ENCODE results near the gene ADAMTS8. TPM values are rescaled to one million over a fixed set of nuclear protein-coding genes. Genes with fewer than 3 reads are reported as not detected.

The ADAMTS8 gene
- total RNA-seq, 2 donors from 2014 or later = 1.00 to 4.0 TPM

GRCh38 chr11:130380778-130381177, 47.6 kb downstream of the ADAMTS8 start:
- H3K9me3 ChIP-seq (ENCODE audit: control insufficient read depth, low read length) = peaks cover 8% of the 10 kb centered on the region
- Mint-ChIP-seq H3K36me3 (ENCODE audit: low read depth) (no peaks in the 10 kb centered on the region), H3K4me1 (peaks cover 36% of the 10 kb centered on the region), H3K27ac (no peak overlapping the region), H3K27me3 (ENCODE audit: insufficient read depth) (no peaks in the 10 kb centered on the region), H3K9me3 (no peaks in the 10 kb centered on the region), H3K4me3 (no peak overlapping the region)
- no peak for DNase-seq
- H3K36me3 ChIP-seq (ENCODE audit: control insufficient read depth, insufficient read depth, low read length) = no peaks in the 10 kb centered on the region
- no peak for TF ChIP-seq CTCF (conservative IDR thresholded peaks at IDR 0.05)
- 92 to 97% methylated on average over 5 of the region's 5 CpGs for WGBS, 2 experiments (ENCODE audit: insufficient coverage in 1 of 2, insufficient read length in 1 of 2)
- H3K27ac ChIP-seq (ENCODE audit: low read depth, low read length) = no peak overlapping the region
- peaks cover 6% of the 10 kb centered on the region for H3K4me1 ChIP-seq (ENCODE audit: control insufficient read depth, insufficient read depth, low read length)
- H3K27me3 ChIP-seq (ENCODE audit: control insufficient read depth, insufficient read depth, low read length, poor library complexity, severe bottlenecking) = no peaks in the 10 kb centered on the region
- no peak overlapping the region for H3K9ac ChIP-seq (ENCODE audit: extremely low read depth, low read length, poor library complexity, severe bottlenecking)
- no peak overlapping the region for H3K4me3 ChIP-seq (ENCODE audit: low read length)

GRCh38 chr11:130379276-130379675, 49.1 kb downstream of the ADAMTS8 start:
- Histone ChIP-seq H3K27ac (ENCODE audit: low read depth, low read length) (no peak overlapping the region), H3K4me3 (ENCODE audit: low read length) (peak overlapping the region; percentile 26), H3K27me3 (ENCODE audit: control insufficient read depth, insufficient read depth, low read length, poor library complexity, severe bottlenecking) (no peaks in the 10 kb centered on the region), H3K36me3 (ENCODE audit: control insufficient read depth, insufficient read depth, low read length) (no peaks in the 10 kb centered on the region), H3K4me1 (ENCODE audit: control insufficient read depth, insufficient read depth, low read length) (peaks cover 6% of the 10 kb centered on the region), H3K9ac (ENCODE audit: extremely low read depth, low read length, poor library complexity, severe bottlenecking) (no peak overlapping the region), H3K9me3 (ENCODE audit: control insufficient read depth, low read length) (peaks cover 8% of the 10 kb centered on the region)
- TF ChIP-seq CTCF (conservative IDR thresholded peaks at IDR 0.05) = no peak
- no peak overlapping the region for H3K4me3 Mint-ChIP-seq
- peaks cover 36% of the 10 kb centered on the region for H3K4me1 Mint-ChIP-seq
- H3K27me3 Mint-ChIP-seq (ENCODE audit: insufficient read depth) = no peaks in the 10 kb centered on the region
- H3K36me3 Mint-ChIP-seq (ENCODE audit: low read depth) = no peaks in the 10 kb centered on the region
- no peaks in the 10 kb centered on the region for H3K9me3 Mint-ChIP-seq
- WGBS, 2 experiments (ENCODE audit: insufficient coverage in 1 of 2, insufficient read length in 1 of 2) = 94 to 95% methylated on average over 4 to 5 of the region's 5 CpGs
- peak; percentile 20 for DNase-seq
- H3K27ac Mint-ChIP-seq = no peak overlapping the region

- TF ChIP-seq CTCF (conservative IDR thresholded peaks at IDR 0.05) = peak; percentile 46
- Mint-ChIP-seq H3K4me3 (no peak overlapping the region), H3K36me3 (ENCODE audit: low read depth) (no peaks in the 10 kb centered on the region), H3K27ac (no peak overlapping the region), H3K9me3 (peaks cover 2% of the 10 kb centered on the region), H3K4me1 (peaks cover 13% of the 10 kb centered on the region), H3K27me3 (ENCODE audit: insufficient read depth) (no peaks in the 10 kb centered on the region)
- no peak for DNase-seq
- Histone ChIP-seq H3K27me3 (ENCODE audit: control insufficient read depth, insufficient read depth, low read length, poor library complexity, severe bottlenecking) (no peaks in the 10 kb centered on the region), H3K4me3 (ENCODE audit: low read length) (no peak overlapping the region), H3K9me3 (ENCODE audit: control insufficient read depth, low read length) (no peaks in the 10 kb centered on the region), H3K9ac (ENCODE audit: extremely low read depth, low read length, poor library complexity, severe bottlenecking) (no peak overlapping the region), H3K36me3 (ENCODE audit: control insufficient read depth, insufficient read depth, low read length) (no peaks in the 10 kb centered on the region), H3K4me1 (ENCODE audit: control insufficient read depth, insufficient read depth, low read length) (no peaks in the 10 kb centered on the region), H3K27ac (ENCODE audit: low read depth, low read length) (no peak overlapping the region)
- WGBS, 2 experiments (ENCODE audit: insufficient coverage in 1 of 2, insufficient read length in 1 of 2) = 69 to 89% methylated on average over 4 to 10 of the region's 10 CpGs
Observed at GRCh38 chr11:130370845-130371590, 57.4 kb downstream of the ADAMTS8 start.
